ENCODE data around the gene PPP1R1A. TPM values are rescaled to one million over a fixed set of nuclear protein-coding genes. Genes with fewer than 3 reads are reported as not detected.
A peak's percentile ranks its signal among the peaks of the same experiment; 100 is the strongest.

Gene PPP1R1A
- total and polyA plus RNA-seq, 4 donors, result 4.7 to 15.8 (median 11.3) TPM

DNA sequence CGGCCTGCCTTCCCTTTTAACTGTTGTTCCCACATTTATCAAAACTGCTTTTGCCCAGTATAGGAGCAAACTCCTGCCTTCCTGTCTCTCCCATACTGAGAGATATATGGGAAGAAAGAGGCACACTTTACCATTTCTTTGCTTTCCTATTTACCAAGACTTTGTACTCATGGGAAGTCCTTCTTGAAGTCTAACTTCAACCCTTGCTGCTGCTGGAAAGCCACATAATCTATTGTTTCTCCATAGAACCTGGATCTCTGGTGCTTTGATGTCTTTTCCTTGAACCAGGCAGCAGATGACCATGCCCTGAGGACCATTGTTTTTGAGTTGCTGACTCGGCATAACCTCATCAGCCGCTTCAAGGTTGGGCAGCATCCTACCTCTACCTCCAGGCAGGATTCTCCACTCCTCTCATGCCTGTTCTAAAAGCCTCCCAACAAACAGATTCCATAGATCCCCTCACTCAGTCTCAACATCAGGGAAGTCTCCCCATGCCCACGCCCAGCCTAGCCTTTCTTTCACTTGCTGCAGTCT is 18.4 kb downstream of the PPP1R1A start:
- Histone ChIP-seq H3K4me3 (ENCODE audit: low read length in 2 of 2) (no peak overlapping the region), H3K36me3 (ENCODE audit: control insufficient read depth in 1 of 2, insufficient read depth in 2 of 2, low read length in 1 of 2) (peaks cover 0 to 3% of the 10 kb centered on the region in 2 donors), H3K27ac (ENCODE audit: low read depth in 1 of 2, low read length in 2 of 2) (no peak overlapping the region), H3K27me3 (ENCODE audit: control insufficient read depth in 1 of 2, insufficient read depth in 2 of 2, low read length in 1 of 2) (no peaks in the 10 kb centered on the region), H3K9me3 (ENCODE audit: control insufficient read depth, low read length) (no peaks in the 10 kb centered on the region), H3K4me1 (ENCODE audit: control insufficient read depth in 1 of 2, insufficient read depth in 2 of 2, low read length in 2 of 2) (peaks cover 0 to 4% of the 10 kb centered on the region in 2 donors)
- intact Hi-C loops (cut with DNase I), result no loop called here
- 94% methylated on average over 4 of the region's 4 CpGs for WGBS, 2 donors
- ATAC-seq (ENCODE audit: low FRiP score), result no peak
- no peak for DNase-seq

- peaks cover 0 to 9% of the 10 kb centered on the region in 2 donors for H3K4me1 ChIP-seq (ENCODE audit: control insufficient read depth in 1 of 2, insufficient read depth in 2 of 2, low read length in 2 of 2)
- WGBS, 2 donors, result 86 to 90% methylated on average over 14 of the region's 14 CpGs
- H3K36me3 ChIP-seq (ENCODE audit: control insufficient read depth in 1 of 2, insufficient read depth in 2 of 2, low read length in 1 of 2), result peaks cover 0 to 2% of the 10 kb centered on the region in 2 donors
- H3K4me3 ChIP-seq (ENCODE audit: low read length in 2 of 2), result no peak overlapping the region
- H3K9me3 ChIP-seq (ENCODE audit: control insufficient read depth, low read length), result no peaks in the 10 kb centered on the region
- H3K27me3 ChIP-seq (ENCODE audit: control insufficient read depth in 1 of 2, insufficient read depth in 2 of 2, low read length in 1 of 2), result no peaks in the 10 kb centered on the region
- ATAC-seq (ENCODE audit: low FRiP score) (no peak), DNase-seq (no peak)
- H3K27ac ChIP-seq (ENCODE audit: low read depth in 1 of 2, low read length in 2 of 2), result no peak overlapping the region
- intact Hi-C loops (cut with DNase I), result no loop called here
These were observed 19.4 kb downstream of the PPP1R1A start for GRCh38 chr12:54569072-54569471.

DNA sequence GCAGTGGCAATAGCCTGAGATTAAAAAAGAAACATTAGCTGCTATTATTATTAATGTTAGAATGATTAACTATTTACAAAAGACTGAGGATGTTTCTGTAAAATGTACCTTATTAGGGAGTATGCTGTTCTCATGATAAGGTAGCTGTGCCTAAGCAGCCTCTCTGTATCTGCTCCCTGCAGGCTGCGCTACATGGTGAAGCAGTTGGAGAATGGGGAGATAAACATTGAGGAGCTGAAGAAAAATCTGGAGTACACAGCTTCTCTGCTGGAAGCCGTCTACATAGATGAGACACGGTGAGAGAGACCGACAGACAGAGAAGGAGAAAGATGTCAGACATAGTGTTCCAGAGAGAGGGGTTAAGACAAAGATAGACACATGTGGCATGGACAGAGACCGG is 21.7 kb downstream of the PPP1R1A start:
- no peak for ATAC-seq (ENCODE audit: low FRiP score)
- H3K4me3 ChIP-seq (ENCODE audit: low read length in 2 of 2), result no peak overlapping the region
- peaks cover 3 to 16% of the 10 kb centered on the region in 2 donors for H3K4me1 ChIP-seq (ENCODE audit: control insufficient read depth in 1 of 2, insufficient read depth in 2 of 2, low read length in 2 of 2)
- 89% methylated on average over 5 of the region's 5 CpGs for WGBS, 2 donors
- H3K36me3 ChIP-seq (ENCODE audit: control insufficient read depth in 1 of 2, insufficient read depth in 2 of 2, low read length in 1 of 2), result peaks cover 0 to 2% of the 10 kb centered on the region in 2 donors
- no peak overlapping the region for H3K27ac ChIP-seq (ENCODE audit: low read depth in 1 of 2, low read length in 2 of 2)
- H3K9me3 ChIP-seq (ENCODE audit: control insufficient read depth, low read length), result no peaks in the 10 kb centered on the region
- no peaks in the 10 kb centered on the region for H3K27me3 ChIP-seq (ENCODE audit: control insufficient read depth in 1 of 2, insufficient read depth in 2 of 2, low read length in 1 of 2)
- intact Hi-C loops (cut with DNase I), result no loop called here
- DNase-seq, result no peak

DNA sequence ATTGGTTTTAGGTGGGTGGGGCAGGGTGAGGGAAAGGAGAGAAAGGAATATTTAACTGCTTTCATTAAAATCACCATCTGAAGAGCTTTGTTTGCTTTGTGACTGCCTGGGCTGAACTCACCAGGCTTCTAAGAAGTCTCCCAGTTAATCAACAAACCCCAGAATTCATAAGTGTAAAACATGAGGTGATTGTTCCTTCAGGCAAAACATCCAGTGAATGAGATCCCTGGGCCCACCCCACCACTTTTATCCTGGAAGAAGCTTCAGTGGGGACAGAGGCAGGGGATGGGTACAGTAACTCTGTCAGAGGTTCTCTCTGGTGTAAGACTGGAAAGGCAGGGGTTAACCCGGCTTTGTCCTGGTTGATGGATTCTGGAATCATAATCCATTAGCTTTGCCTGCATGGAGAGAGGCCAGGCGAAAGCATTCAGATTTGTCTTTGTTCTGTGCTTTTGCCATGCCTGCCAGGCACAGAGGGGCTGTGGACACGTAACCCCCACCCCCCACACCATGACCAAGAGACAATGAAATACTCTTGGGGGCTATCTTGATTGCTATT is 22.4 kb downstream of the PPP1R1A start:
- 42 to 50% methylated on average over 3 of the region's 3 CpGs for WGBS, 2 donors
- Histone ChIP-seq H3K9me3 (ENCODE audit: control insufficient read depth, low read length) (no peaks in the 10 kb centered on the region), H3K4me3 (ENCODE audit: low read length in 2 of 2) (no peak overlapping the region), H3K4me1 (ENCODE audit: control insufficient read depth in 1 of 2, insufficient read depth in 2 of 2, low read length in 2 of 2) (peaks cover 3 to 16% of the 10 kb centered on the region in 2 donors), H3K27ac (ENCODE audit: low read depth in 1 of 2, low read length in 2 of 2) (no peak overlapping the region), H3K27me3 (ENCODE audit: control insufficient read depth in 1 of 2, insufficient read depth in 2 of 2, low read length in 1 of 2) (no peaks in the 10 kb centered on the region), H3K36me3 (ENCODE audit: control insufficient read depth in 1 of 2, insufficient read depth in 2 of 2, low read length in 1 of 2) (peaks cover 0 to 2% of the 10 kb centered on the region in 2 donors)
- ATAC-seq (ENCODE audit: low FRiP score), result no peak
- no peak for DNase-seq
- intact Hi-C loops (cut with DNase I), result no loop called here

- Histone ChIP-seq H3K4me1 (ENCODE audit: control insufficient read depth in 1 of 2, insufficient read depth in 2 of 2, low read length in 2 of 2) (peaks cover 3 to 16% of the 10 kb centered on the region in 2 donors), H3K9me3 (ENCODE audit: control insufficient read depth, low read length) (no peaks in the 10 kb centered on the region), H3K27me3 (ENCODE audit: control insufficient read depth in 1 of 2, insufficient read depth in 2 of 2, low read length in 1 of 2) (no peaks in the 10 kb centered on the region), H3K27ac (ENCODE audit: low read depth in 1 of 2, low read length in 2 of 2) (no peak overlapping the region), H3K36me3 (ENCODE audit: control insufficient read depth in 1 of 2, insufficient read depth in 2 of 2, low read length in 1 of 2) (peaks cover 0 to 2% of the 10 kb centered on the region in 2 donors), H3K4me3 (ENCODE audit: low read length in 2 of 2) (no peak overlapping the region)
- intact Hi-C loops (cut with DNase I), result no loop called here
- ATAC-seq (ENCODE audit: low FRiP score) (no peak), DNase-seq (no peak)
- WGBS, 2 donors, result 47 to 56% methylated on average over 10 of the region's 10 CpGs
These were observed 23.0 kb downstream of the PPP1R1A start for GRCh38 chr12:54565310-54565985.

DNA sequence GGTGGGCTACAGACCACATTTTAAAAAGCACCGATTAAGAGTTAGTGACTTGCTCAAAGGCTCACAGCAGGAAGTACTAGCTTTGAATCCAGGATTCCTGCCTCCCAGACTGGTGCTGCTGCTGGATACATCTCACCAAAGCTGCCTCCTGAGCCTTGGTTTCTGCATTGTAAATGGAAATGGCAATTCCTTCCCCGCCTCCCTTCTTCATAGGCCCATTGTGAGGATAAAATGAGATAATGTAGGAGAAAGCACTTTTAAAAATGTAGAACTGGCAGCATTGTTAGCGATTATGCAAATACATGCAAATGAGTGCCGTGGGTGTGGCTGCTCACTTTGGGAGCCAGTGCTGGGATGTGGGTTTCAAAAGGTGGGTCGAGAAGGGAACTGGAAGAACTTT is 23.7 kb downstream of the PPP1R1A start:
- no peak overlapping the region for H3K27ac ChIP-seq (ENCODE audit: low read depth in 1 of 2, low read length in 2 of 2)
- no peaks in the 10 kb centered on the region for H3K9me3 ChIP-seq (ENCODE audit: control insufficient read depth, low read length)
- peaks cover 3 to 16% of the 10 kb centered on the region in 2 donors for H3K4me1 ChIP-seq (ENCODE audit: control insufficient read depth in 1 of 2, insufficient read depth in 2 of 2, low read length in 2 of 2)
- WGBS, 2 donors, result 71 to 76% methylated on average over 5 of the region's 5 CpGs
- no peak for ATAC-seq (ENCODE audit: low FRiP score)
- intact Hi-C loops (cut with DNase I), result no loop called here
- no peak for DNase-seq
- no peak overlapping the region for H3K4me3 ChIP-seq (ENCODE audit: low read length in 2 of 2)
- H3K27me3 ChIP-seq (ENCODE audit: control insufficient read depth in 1 of 2, insufficient read depth in 2 of 2, low read length in 1 of 2), result no peaks in the 10 kb centered on the region
- H3K36me3 ChIP-seq (ENCODE audit: control insufficient read depth in 1 of 2, insufficient read depth in 2 of 2, low read length in 1 of 2), result no peaks in the 10 kb centered on the region

DNA sequence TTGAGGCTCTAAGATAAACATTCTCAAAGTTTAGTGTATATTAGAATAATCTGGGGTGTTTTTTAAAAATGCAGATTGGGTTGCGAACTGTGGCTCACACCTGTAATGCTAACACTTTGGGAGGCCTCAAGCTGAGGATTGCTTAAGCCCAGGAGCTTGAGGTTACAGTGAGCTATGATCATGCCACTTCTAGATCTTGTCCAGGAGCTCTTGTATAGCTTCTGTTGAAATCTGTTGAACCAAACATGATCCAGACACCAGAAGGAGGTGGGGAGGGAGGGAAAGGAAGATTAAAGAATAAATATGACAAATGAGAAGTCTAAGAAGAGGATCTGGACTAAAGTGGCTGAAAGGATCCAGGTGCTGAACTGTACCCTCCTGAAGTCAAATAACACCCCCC is 24.7 kb downstream of the PPP1R1A start:
- Histone ChIP-seq H3K27ac (ENCODE audit: low read depth in 1 of 2, low read length in 2 of 2) (no peak overlapping the region), H3K4me3 (ENCODE audit: low read length in 2 of 2) (no peak overlapping the region), H3K27me3 (ENCODE audit: control insufficient read depth in 1 of 2, insufficient read depth in 2 of 2, low read length in 1 of 2) (no peaks in the 10 kb centered on the region), H3K4me1 (ENCODE audit: control insufficient read depth in 1 of 2, insufficient read depth in 2 of 2, low read length in 2 of 2) (peaks cover 3 to 16% of the 10 kb centered on the region in 2 donors), H3K9me3 (ENCODE audit: control insufficient read depth, low read length) (no peaks in the 10 kb centered on the region), H3K36me3 (ENCODE audit: control insufficient read depth in 1 of 2, insufficient read depth in 2 of 2, low read length in 1 of 2) (no peaks in the 10 kb centered on the region)
- intact Hi-C loops (cut with DNase I), result no loop called here
- DNase-seq (no peak), ATAC-seq (ENCODE audit: low FRiP score) (no peak)
- 93 to 97% methylated on average over 1 of the region's 1 CpG for WGBS, 2 donors

- 36 to 43% methylated on average over 6 of the region's 6 CpGs for WGBS, 2 donors
- intact Hi-C loops (cut with DNase I), result no loop called here
- no peak overlapping the region for H3K27ac ChIP-seq (ENCODE audit: low read depth in 1 of 2, low read length in 2 of 2)
- no peaks in the 10 kb centered on the region for H3K27me3 ChIP-seq (ENCODE audit: control insufficient read depth in 1 of 2, insufficient read depth in 2 of 2, low read length in 1 of 2)
- H3K4me1 ChIP-seq (ENCODE audit: control insufficient read depth in 1 of 2, insufficient read depth in 2 of 2, low read length in 2 of 2), result peaks cover 3 to 16% of the 10 kb centered on the region in 2 donors
- H3K9me3 ChIP-seq (ENCODE audit: control insufficient read depth, low read length), result no peaks in the 10 kb centered on the region
- peak overlapping the region in 1 of 2 donors; percentile 33 for H3K4me3 ChIP-seq (ENCODE audit: low read length in 2 of 2)
- H3K36me3 ChIP-seq (ENCODE audit: control insufficient read depth in 1 of 2, insufficient read depth in 2 of 2, low read length in 1 of 2), result no peaks in the 10 kb centered on the region
- DNase-seq, result no peak
- ATAC-seq (ENCODE audit: low FRiP score), result no peak
These were observed 25.6 kb downstream of the PPP1R1A start for GRCh38 chr12:54562750-54563356.

All from aorta (tissue), 5 donors.